Keratinocyte (primary cell): ENCODE measurements around the gene MMP28.
A peak's percentile ranks its signal among the peaks of the same experiment; 100 is the strongest.

Source experiments
- EZH2 ChIP-seq: IDR thresholded peaks from one replicate; pipeline ENCODE4 v1.6.1; 2012; ENCODE audit warnings: inconsistent platforms, mild to moderate bottlenecking, low read length, moderate library complexity
- TF ChIP-seq, protein P1 (sequence below), 3 experiments: IDR thresholded peaks in 1 of 3; conservative IDR thresholded peaks in 1 of 3; optimal IDR thresholded peaks in 1 of 3; 2 replicates in 2 of 3; 3 replicates in 1 of 3; pipeline versions ENCODE3 to v1.5.1; 2011; ENCODE audit warnings: low read length in 3 of 3, mild to moderate bottlenecking in 3 of 3, moderate library complexity in 2 of 3, control low read depth in 1 of 3, inconsistent platforms in 1 of 3; ENCODE audit not compliant: insufficient read depth in 2 of 3; ENCODE audit errors: extremely low read depth in 1 of 3

DNA sequence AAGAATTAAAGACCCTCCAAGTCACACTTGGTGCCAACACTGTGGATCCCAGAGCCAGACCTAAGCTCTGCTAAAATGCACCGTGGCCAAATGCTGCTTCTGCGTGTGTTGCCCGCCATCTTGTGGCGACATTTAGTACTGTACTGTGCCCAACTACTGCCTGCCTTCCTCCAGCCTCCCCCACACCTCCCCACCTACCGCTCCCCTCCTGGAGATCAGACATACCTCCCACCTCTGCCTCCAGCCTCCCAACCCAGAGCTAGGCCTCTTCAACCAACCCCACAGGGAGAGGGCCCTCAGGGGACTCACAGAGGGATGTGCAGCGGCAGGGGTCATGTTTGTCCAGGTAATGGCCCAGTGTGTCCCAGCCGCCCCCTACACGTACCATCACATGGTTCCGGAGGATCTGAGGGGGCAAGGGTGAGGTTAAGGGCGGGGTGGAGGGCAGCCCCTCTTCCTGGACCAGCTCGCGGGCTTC is 47.9 kb downstream of the MMP28 start:
- TF ChIP-seq, protein P1, sequence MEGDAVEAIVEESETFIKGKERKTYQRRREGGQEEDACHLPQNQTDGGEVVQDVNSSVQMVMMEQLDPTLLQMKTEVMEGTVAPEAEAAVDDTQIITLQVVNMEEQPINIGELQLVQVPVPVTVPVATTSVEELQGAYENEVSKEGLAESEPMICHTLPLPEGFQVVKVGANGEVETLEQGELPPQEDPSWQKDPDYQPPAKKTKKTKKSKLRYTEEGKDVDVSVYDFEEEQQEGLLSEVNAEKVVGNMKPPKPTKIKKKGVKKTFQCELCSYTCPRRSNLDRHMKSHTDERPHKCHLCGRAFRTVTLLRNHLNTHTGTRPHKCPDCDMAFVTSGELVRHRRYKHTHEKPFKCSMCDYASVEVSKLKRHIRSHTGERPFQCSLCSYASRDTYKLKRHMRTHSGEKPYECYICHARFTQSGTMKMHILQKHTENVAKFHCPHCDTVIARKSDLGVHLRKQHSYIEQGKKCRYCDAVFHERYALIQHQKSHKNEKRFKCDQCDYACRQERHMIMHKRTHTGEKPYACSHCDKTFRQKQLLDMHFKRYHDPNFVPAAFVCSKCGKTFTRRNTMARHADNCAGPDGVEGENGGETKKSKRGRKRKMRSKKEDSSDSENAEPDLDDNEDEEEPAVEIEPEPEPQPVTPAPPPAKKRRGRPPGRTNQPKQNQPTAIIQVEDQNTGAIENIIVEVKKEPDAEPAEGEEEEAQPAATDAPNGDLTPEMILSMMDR (optimal IDR thresholded peaks at IDR 0.05 in 1 of 3, IDR thresholded peaks at IDR 0.05 in 1 of 3, conservative IDR thresholded peaks at IDR 0.05 in 1 of 3; ENCODE audit: extremely low read depth in 1 of 3, insufficient read depth in 2 of 3, low read length in 3 of 3) = peak; percentile 83 to 100 (median 86)
- TF ChIP-seq EZH2 = no peak
